Lung (tissue), 12 donors: ENCODE results near the gene EDEM2. TPM values are rescaled to one million over a fixed set of nuclear protein-coding genes. Genes with fewer than 3 reads are reported as not detected.
A peak's percentile ranks its signal among the peaks of the same experiment; 100 is the strongest.
"Not testable (repeated sequence)": the region's sequence is repeated elsewhere in the genome, so short reads cannot be mapped to it uniquely, and the experiment has no call there.

Source experiments
- ATAC-seq: fragments of 200-7000 bp; cut with Tn5 transposase; one replicate; pipeline ENCODE4 v1.9.1; 2020; ENCODE audit warnings: moderate number of reproducible peaks; ENCODE audit not compliant: insufficient read depth, low FRiP score
- DNase-seq, 3 donors: peaks; one replicate each; pipeline ENCODE4 v3.0.0-alpha.2; 2013 to 2017
- H3K27ac ChIP-seq, 2 donors: one replicate each; pipeline ENCODE4 v1.5.1; 2013; ENCODE audit warnings: mild to moderate bottlenecking in 2 of 2, moderate library complexity in 2 of 2, control low read depth in 1 of 2, inconsistent platforms in 1 of 2, low read depth in 1 of 2, low read length in 1 of 2
- H3K27me3 ChIP-seq, 3 donors: one replicate each; pipeline ENCODE4 v1.5.1; 2013; ENCODE audit warnings: low read length in 2 of 3; ENCODE audit not compliant: control insufficient read depth in 3 of 3, insufficient read depth in 3 of 3
- H3K36me3 ChIP-seq, 4 donors: one replicate each; pipeline ENCODE4 v1.5.1; 2013; ENCODE audit warnings: low read length in 4 of 4, mild to moderate bottlenecking in 1 of 4, moderate library complexity in 1 of 4; ENCODE audit not compliant: control insufficient read depth in 4 of 4, insufficient read depth in 4 of 4
- H3K4me1 ChIP-seq, 5 donors: one replicate each; pipeline ENCODE4 v1.5.1; 2013; ENCODE audit warnings: low read length in 5 of 5, mild to moderate bottlenecking in 2 of 5, moderate library complexity in 1 of 5; ENCODE audit not compliant: control insufficient read depth in 5 of 5, insufficient read depth in 5 of 5
- H3K4me3 ChIP-seq: one replicate; pipeline ENCODE4 v1.5.1; 2013; ENCODE audit warnings: mild to moderate bottlenecking, control low read depth, moderate library complexity
- H3K9ac ChIP-seq, 2 donors: one replicate each; pipeline ENCODE4 v1.5.1; 2013; ENCODE audit warnings: low read length in 2 of 2, control low read depth in 1 of 2; ENCODE audit not compliant: insufficient read depth in 1 of 2
- H3K9me3 ChIP-seq, 4 donors: one replicate each; pipeline ENCODE4 v1.5.1; 2013; ENCODE audit warnings: low read length in 3 of 4, mild to moderate bottlenecking in 1 of 4, moderate library complexity in 1 of 4; ENCODE audit not compliant: control insufficient read depth in 4 of 4, insufficient read depth in 3 of 4
- CTCF ChIP-seq: IDR thresholded peaks from 2 replicates; pipeline ENCODE4 v1.5.1; 2012; ENCODE audit warnings: mild to moderate bottlenecking; ENCODE audit errors: control extremely low read depth, extremely low read depth
- WGBS, 2 donors: extraction: QIAGEN DNeasy Blood & Tissue Kit; methylation state at CpG; one replicate each; pipeline ENCODE4 v1.1.7; 2013; 5-methylcytosine and 5-hydroxymethylcytosine counted together
- polyA plus RNA-seq, 2 donors: library from polyadenylated mRNA; stranded (reverse); fragments of 200-250 nt; gene quantifications; one replicate each; pipeline ENCODE4 v1.2.1, GENCODE V29; 2013
- total RNA-seq, 2 donors: library from RNA; depleted of rRNA in 1 of 2; stranded (reverse); fragments of >200 nt in 1 of 2; gene quantifications; one replicate each; pipeline ENCODE4 v1.2.1, GENCODE V29; 2014 to 2021
- donor health status: control.
- donor health status: control.
- donor health status: Bipolar disorder and iron deficiency.
- donor health status: healthy.
- donor health status: DM: yes; HTN: yes; CAD: no.

EDEM2 gene
- total and polyA plus RNA-seq, 4 donors, result 19.4 to 51.6 (median 34.2) TPM

GRCh38 chr20:35192118-35192872 is 45.2 kb upstream of the EDEM2 start:
- Histone ChIP-seq H3K27ac (no peak overlapping the region), H3K9ac (no peak overlapping the region), H3K9me3 (peaks cover 0 to 2% (median 0%) of the 10 kb centered on the region in 4 donors), H3K4me1 (peaks cover 0 to 11% (median 3%) of the 10 kb centered on the region in 5 donors), H3K4me3 (no peak overlapping the region), H3K36me3 (no peaks in the 10 kb centered on the region), H3K27me3 (no peaks in the 10 kb centered on the region)
- no peak for TF ChIP-seq CTCF
- DNase-seq (peak in 2 of 3 donors; percentile 28 to 38), ATAC-seq (no peak)
- 45 to 57% methylated on average over 9 of the region's 9 CpGs for WGBS, 2 donors

- no peak overlapping the region for H3K4me3 ChIP-seq
- peaks cover 0 to 11% (median 3%) of the 10 kb centered on the region in 5 donors for H3K4me1 ChIP-seq
- no peaks in the 10 kb centered on the region for H3K27me3 ChIP-seq
- no peaks in the 10 kb centered on the region for H3K9me3 ChIP-seq
- ATAC-seq (no peak), DNase-seq (no peak)
- TF ChIP-seq CTCF, result no peak
- no peak overlapping the region for H3K9ac ChIP-seq
- WGBS, 2 donors, result 79 to 85% methylated on average over 5 of the region's 5 CpGs
- H3K27ac ChIP-seq, result no peak overlapping the region
- H3K36me3 ChIP-seq, result no peaks in the 10 kb centered on the region
Observed at GRCh38 chr20:35191419-35192117, 44.4 kb upstream of the EDEM2 start.

GRCh38 chr20:35190556-35190955 is 43.4 kb upstream of the EDEM2 start:
- Histone ChIP-seq H3K27me3 (no peaks in the 10 kb centered on the region), H3K27ac (no peak overlapping the region), H3K9ac (no peak overlapping the region), H3K4me1 (peaks cover 0 to 11% (median 3%) of the 10 kb centered on the region in 5 donors), H3K4me3 (no peak overlapping the region), H3K9me3 (no peaks in the 10 kb centered on the region), H3K36me3 (no peaks in the 10 kb centered on the region)
- ATAC-seq, result no peak
- no peak for DNase-seq
- WGBS, 2 donors, result 82 to 94% methylated on average over 6 of the region's 6 CpGs
- TF ChIP-seq CTCF, result no peak

GRCh38 chr20:35189223-35189622 is 42.1 kb upstream of the EDEM2 start:
- H3K27me3 ChIP-seq, H3K9me3 ChIP-seq, H3K36me3 ChIP-seq, H3K9ac ChIP-seq, H3K27ac ChIP-seq, H3K4me3 ChIP-seq, ATAC-seq, DNase-seq: not testable (repeated sequence)
- peaks cover 0 to 11% (median 3%) of the 10 kb centered on the region in 5 donors for H3K4me1 ChIP-seq
- WGBS, 2 donors, result 79 to 91% methylated on average over 8 of the region's 8 CpGs
